GM18508 (cell line): ENCODE results near the gene MAGEB10.
"Not testable (repeated sequence)": the region's sequence is repeated elsewhere in the genome, so short reads cannot be mapped to it uniquely, and the experiment has no call there.

Experiments
- ATAC-seq: cut with Tn5 transposase; IDR thresholded peaks from one replicate; pipeline ENCODE4 v1.9.1; 2021; ENCODE audit warnings: moderate number of reproducible peaks; ENCODE audit not compliant: insufficient read depth, unreplicated experiment

Gene MAGEB10

GRCh38 chrX:27807690-27808089 lies at the start of gene MAGEB10:
Gene MAGEB10, plus strand, starts transcription at chrX:27807990. Its CDS starts 13,317 bp downstream, at chrX:27821307.
- no peak for ATAC-seq

- no peak for ATAC-seq
These were observed 42.1 kb upstream of the MAGEB10 start for GRCh38 chrX:27765718-27766117.

- ATAC-seq: no peak
These were observed 40.4 kb upstream of the MAGEB10 start for GRCh38 chrX:27767387-27767786.

- ATAC-seq: no peak
These were observed 31.8 kb upstream of the MAGEB10 start for GRCh38 chrX:27775984-27776383.

- ATAC-seq: no peak
These were observed 11.0 kb upstream of the MAGEB10 start for GRCh38 chrX:27796640-27797257.

- no peak for ATAC-seq
These were observed 10.2 kb upstream of the MAGEB10 start for GRCh38 chrX:27797575-27797974.

GRCh38 chrX:27808226-27808625 lies 436 bp downstream of the MAGEB10 start:
- no peak for ATAC-seq

GRCh38 chrX:27808991-27809859 lies 1.4 kb downstream of the MAGEB10 start:
- not testable (repeated sequence) for ATAC-seq

- ATAC-seq: no peak
These were observed 7.4 kb downstream of the MAGEB10 start for GRCh38 chrX:27815209-27815608.

GRCh38 chrX:27823812-27824211 lies 16.0 kb downstream of the MAGEB10 start:
- ATAC-seq: no peak

GRCh38 chrX:27838185-27838584 lies 30.4 kb downstream of the MAGEB10 start:
- no peak for ATAC-seq

GRCh38 chrX:27840881-27841280 lies 33.1 kb downstream of the MAGEB10 start:
- no peak for ATAC-seq

GRCh38 chrX:27842859-27843258 lies 35.1 kb downstream of the MAGEB10 start:
- ATAC-seq: no peak

GRCh38 chrX:27860337-27860736 lies 52.5 kb downstream of the MAGEB10 start:
- ATAC-seq: no peak

- ATAC-seq: no peak
These were observed 56.0 kb downstream of the MAGEB10 start for GRCh38 chrX:27863809-27864208.
